ENCODE data around the gene NAA80.

NAA80 gene

DNA sequence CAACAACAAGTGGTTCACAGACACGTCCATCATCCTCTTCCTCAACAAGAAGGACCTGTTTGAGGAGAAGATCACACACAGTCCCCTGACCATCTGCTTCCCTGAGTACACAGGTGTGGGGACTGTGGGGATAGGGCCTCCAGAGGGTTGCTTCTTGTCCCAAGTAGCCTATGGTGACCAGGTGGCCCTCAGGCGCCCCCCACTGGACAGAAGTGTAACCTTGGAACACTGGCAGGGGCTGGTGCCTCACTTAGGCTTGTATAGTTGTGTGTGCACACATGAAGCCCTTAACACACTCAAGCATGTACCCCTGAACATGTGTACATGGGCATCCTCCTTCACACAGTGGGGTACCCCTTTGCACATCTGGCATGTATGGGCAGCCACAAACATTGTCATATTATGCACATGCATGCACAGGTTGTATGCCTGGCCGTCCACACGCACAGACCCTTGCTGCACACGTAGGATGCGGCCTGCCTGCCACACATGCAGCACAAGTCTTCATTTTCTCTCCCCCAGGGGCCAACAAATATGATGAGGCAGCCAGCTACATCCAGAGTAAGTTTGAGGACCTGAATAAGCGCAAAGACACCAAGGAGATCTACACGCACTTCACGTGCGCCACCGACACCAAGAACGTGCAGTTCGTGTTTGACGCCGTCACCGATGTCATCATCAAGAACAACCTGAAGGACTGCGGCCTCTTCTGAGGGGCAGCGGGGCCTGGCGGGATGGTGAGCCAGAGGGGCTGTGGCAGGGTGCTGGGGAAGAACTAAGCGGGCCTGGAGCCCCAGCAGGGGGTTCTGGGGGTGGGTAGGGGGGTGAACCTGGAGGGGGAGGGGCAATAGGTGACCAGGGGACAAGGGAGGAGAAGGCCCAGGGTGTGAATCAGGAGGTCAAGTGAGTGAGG, 42.0 kb downstream of the NAA80 start:
- Histone ChIP-seq H3K36me3 (ENCODE audit: control insufficient read depth, insufficient read depth, low read length) (no peaks in the 10 kb centered on the region), H2AFZ (no peak overlapping the region), H3K27me3 (ENCODE audit: control insufficient read depth, insufficient read depth, low read length) (no peaks in the 10 kb centered on the region), H3K79me2 (peaks cover 12% of the 10 kb centered on the region), H3K4me1 (peaks cover 18% of the 10 kb centered on the region), H3K9ac (no peak overlapping the region), H3K9me3 (ENCODE audit: control insufficient read depth, low read length) (no peaks in the 10 kb centered on the region), H3K27ac (no peak overlapping the region), H3K4me3 (ENCODE audit: low read depth, low read length) (no peak overlapping the region), H3K4me2 (ENCODE audit: low read length) (no peak overlapping the region)
- TF ChIP-seq, protein P1, sequence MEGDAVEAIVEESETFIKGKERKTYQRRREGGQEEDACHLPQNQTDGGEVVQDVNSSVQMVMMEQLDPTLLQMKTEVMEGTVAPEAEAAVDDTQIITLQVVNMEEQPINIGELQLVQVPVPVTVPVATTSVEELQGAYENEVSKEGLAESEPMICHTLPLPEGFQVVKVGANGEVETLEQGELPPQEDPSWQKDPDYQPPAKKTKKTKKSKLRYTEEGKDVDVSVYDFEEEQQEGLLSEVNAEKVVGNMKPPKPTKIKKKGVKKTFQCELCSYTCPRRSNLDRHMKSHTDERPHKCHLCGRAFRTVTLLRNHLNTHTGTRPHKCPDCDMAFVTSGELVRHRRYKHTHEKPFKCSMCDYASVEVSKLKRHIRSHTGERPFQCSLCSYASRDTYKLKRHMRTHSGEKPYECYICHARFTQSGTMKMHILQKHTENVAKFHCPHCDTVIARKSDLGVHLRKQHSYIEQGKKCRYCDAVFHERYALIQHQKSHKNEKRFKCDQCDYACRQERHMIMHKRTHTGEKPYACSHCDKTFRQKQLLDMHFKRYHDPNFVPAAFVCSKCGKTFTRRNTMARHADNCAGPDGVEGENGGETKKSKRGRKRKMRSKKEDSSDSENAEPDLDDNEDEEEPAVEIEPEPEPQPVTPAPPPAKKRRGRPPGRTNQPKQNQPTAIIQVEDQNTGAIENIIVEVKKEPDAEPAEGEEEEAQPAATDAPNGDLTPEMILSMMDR (IDR thresholded peaks at IDR 0.05): peak; percentile 32

DNA sequence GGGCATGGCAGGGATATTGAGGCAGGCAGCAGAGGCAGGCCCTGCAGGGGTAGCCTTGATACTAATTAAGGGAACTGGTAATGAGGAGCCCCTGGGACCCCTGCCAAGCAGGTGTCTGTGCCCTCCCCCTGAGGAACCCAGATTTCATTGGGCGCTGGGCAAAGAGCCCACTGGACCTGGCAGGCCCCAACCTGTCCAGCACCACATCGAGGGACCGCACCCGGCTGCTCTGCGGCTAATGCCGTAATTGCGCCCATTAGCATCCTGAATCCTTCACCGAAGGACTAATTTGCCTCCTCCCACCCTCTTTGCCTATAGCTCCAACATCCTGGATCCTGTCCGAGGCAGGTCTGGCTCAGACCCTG, 44.0 kb downstream of the NAA80 start:
- no peak overlapping the region for H3K9ac ChIP-seq

DNA sequence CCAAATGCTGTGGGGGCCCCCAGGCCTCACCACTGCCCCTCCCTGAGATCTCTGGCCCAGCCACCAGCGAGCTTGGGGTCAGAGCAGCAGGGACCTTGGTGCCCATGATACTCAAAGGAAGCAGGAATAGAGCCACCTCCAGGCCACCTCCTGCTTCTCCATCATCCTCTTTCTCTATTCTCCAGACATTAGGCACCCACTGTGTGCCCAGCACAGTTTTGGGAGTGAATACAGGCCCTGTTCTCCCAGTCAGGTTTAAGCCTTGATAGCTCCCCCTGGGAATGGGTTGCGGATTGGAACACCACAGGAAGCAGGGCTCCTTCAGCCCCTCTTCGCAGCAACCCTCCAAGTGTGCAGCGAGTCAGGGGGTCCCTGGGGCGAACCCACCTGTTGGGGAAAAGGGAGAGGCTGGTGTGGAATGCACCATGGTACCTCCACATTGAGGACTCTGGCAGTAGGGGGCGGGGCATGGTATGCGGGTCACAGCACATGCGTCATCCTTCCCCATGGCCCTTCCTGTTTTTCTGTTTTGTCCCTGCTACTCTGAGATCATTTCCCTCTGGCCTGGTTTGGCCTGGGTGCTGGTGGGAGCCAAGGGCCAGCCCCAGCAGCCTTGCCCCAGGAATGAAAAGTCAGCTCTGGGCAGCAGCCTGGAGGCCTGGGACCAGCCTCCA, 44.5 kb downstream of the NAA80 start:
- no peak overlapping the region for H3K9ac ChIP-seq
- no peaks in the 10 kb centered on the region for H3K27me3 ChIP-seq (ENCODE audit: control insufficient read depth, insufficient read depth, low read length)
- no peaks in the 10 kb centered on the region for H3K9me3 ChIP-seq (ENCODE audit: control insufficient read depth, low read length)
- peaks cover 18% of the 10 kb centered on the region for H3K4me1 ChIP-seq
- H3K36me3 ChIP-seq (ENCODE audit: control insufficient read depth, insufficient read depth, low read length): no peaks in the 10 kb centered on the region
- peak overlapping the region; percentile 55 for H3K27ac ChIP-seq
- H3K79me2 ChIP-seq: peaks cover 36% of the 10 kb centered on the region
- H3K4me2 ChIP-seq (ENCODE audit: low read length): no peak overlapping the region
- TF ChIP-seq, protein P1 (IDR thresholded peaks at IDR 0.05): no peak
- no peak overlapping the region for H3K4me3 ChIP-seq (ENCODE audit: low read depth, low read length)
- no peak overlapping the region for H2AFZ ChIP-seq

More for the DNA sequence above, 44.0 kb downstream of the NAA80 start:
- Histone ChIP-seq H3K4me3 (ENCODE audit: low read depth, low read length) (no peak overlapping the region), H3K9me3 (ENCODE audit: control insufficient read depth, low read length) (no peaks in the 10 kb centered on the region), H3K4me2 (ENCODE audit: low read length) (no peak overlapping the region), H3K27ac (peak overlapping the region; percentile 42), H3K79me2 (peaks cover 30% of the 10 kb centered on the region), H3K4me1 (peaks cover 16% of the 10 kb centered on the region), H3K36me3 (ENCODE audit: control insufficient read depth, insufficient read depth, low read length) (no peaks in the 10 kb centered on the region), H2AFZ (no peak overlapping the region), H3K27me3 (ENCODE audit: control insufficient read depth, insufficient read depth, low read length) (no peaks in the 10 kb centered on the region)
- TF ChIP-seq, protein P1 (IDR thresholded peaks at IDR 0.05): no peak

DNA sequence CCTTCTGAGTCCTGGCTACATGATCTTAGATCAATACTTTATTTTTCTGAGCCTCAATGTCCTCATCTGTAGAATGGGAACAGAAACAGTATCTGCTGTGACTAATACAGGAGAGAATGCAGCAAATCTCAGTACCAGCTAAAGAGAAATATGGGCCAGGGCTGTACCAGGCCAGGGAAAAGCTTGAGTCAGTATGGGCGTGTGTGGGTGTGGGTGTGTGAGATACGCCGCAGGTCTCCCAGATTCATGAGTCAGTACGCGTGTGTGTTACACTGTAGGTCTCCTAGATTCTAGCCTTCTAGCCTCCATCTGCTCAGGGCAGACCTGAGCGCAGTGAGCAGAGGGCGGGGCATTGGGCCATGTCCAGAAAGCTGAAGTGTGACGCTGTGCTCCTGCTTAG, 48.0 kb downstream of the NAA80 start:
- Histone ChIP-seq H3K27me3 (ENCODE audit: control insufficient read depth, insufficient read depth, low read length) (no peaks in the 10 kb centered on the region), H3K4me3 (ENCODE audit: low read depth, low read length) (no peak overlapping the region), H3K36me3 (ENCODE audit: control insufficient read depth, insufficient read depth, low read length) (no peaks in the 10 kb centered on the region), H3K79me2 (peaks cover 63% of the 10 kb centered on the region), H2AFZ (no peak overlapping the region), H3K9me3 (ENCODE audit: control insufficient read depth, low read length) (no peaks in the 10 kb centered on the region), H3K9ac (no peak overlapping the region), H3K4me2 (ENCODE audit: low read length) (no peak overlapping the region), H3K4me1 (peaks cover 42% of the 10 kb centered on the region), H3K27ac (no peak overlapping the region)
- TF ChIP-seq, protein P1 (IDR thresholded peaks at IDR 0.05): no peak

Data from parathyroid adenoma (tissue), 2 donors.